SK-N-SH (cell line): ENCODE data around the gene HM13. TPM values are rescaled to one million over a fixed set of nuclear protein-coding genes. Genes with fewer than 3 reads are reported as not detected.
A peak's percentile ranks its signal among the peaks of the same experiment; 100 is the strongest.

Source experiments
- CTCF ChIA-PET: fragments of 300-600, 350-600 bp; formaldehyde crosslinking; extraction: SDS; loops from one replicate; lab custom pipeline; 2021; lab: Yijun Ruan, JAX
- POLR2A ChIA-PET: fragments of 350-600 bp; sonication (Branson Sonifier 250); formaldehyde crosslinking; extraction: SDS; loops from one replicate; lab custom pipeline; 2020; ENCODE audit warnings: antibody characterized with exemption, inconsistent platforms; lab: Yijun Ruan, JAX
- DNase-seq: peaks from one replicate; pipeline ENCODE4 v3.0.0; 2012
- H2AFZ ChIP-seq: fragments of 200-600 bp; sonication (generic); 2 replicates; pipeline ENCODE4 v1.8.1; 2016; ENCODE audit warnings: antibody characterized with exemption, mild to moderate bottlenecking, low read depth
- H3F3A ChIP-seq: fragments of 200-600 bp; sonication (generic); replicated peaks from 2 replicates; pipeline ENCODE3; 2016; ENCODE audit warnings: antibody characterized with exemption, mild to moderate bottlenecking; ENCODE audit not compliant: insufficient read depth
- H3K27ac ChIP-seq, 2 experiments: fragments of 200-500 bp in 1 of 2; fragments of 200-600 bp in 1 of 2; sonication (Bioruptor generic) in 1 of 2; sonication (generic), shearing (Covaris generic) in 1 of 2; 2 replicates each; pipeline versions ENCODE4 v1.5.1 to v1.6.1; 2014 to 2016; ENCODE audit warnings: low read depth in 2 of 2, inconsistent platforms in 1 of 2, low read length in 1 of 2, mild to moderate bottlenecking in 1 of 2, mixed read lengths in 1 of 2
- H3K27me3 ChIP-seq: fragments of 200-600 bp; sonication (generic), shearing (Covaris generic); 2 replicates; pipeline ENCODE4 v1.6.1; 2016; ENCODE audit warnings: mixed run types; ENCODE audit not compliant: insufficient read depth
- H3K36me3 ChIP-seq, 2 experiments: fragments of 200-500 bp in 1 of 2; fragments of 200-600 bp in 1 of 2; sonication (Bioruptor generic) in 1 of 2; sonication (generic) in 1 of 2; replicated peaks in 1 of 2; 2 replicates each; pipeline versions ENCODE3 to v1.5.1; 2014 to 2016; ENCODE audit warnings: low read length in 1 of 2, mild to moderate bottlenecking in 1 of 2; ENCODE audit not compliant: insufficient read depth in 2 of 2, control insufficient read depth in 1 of 2
- H3K4me1 ChIP-seq, 2 experiments: fragments of 200-500 bp in 1 of 2; fragments of 200-600 bp in 1 of 2; sonication (Bioruptor generic) in 1 of 2; sonication (generic), shearing (Covaris generic) in 1 of 2; 2 replicates each; pipeline versions ENCODE4 v1.5.1 to v1.6.1; 2014 to 2016; ENCODE audit warnings: low read depth in 1 of 2, low read length in 1 of 2, mixed run types in 1 of 2; ENCODE audit not compliant: insufficient read depth in 2 of 2, control insufficient read depth in 1 of 2
- H3K4me2 ChIP-seq: fragments of 200-600 bp; sonication (generic), shearing (Covaris generic); 2 replicates; pipeline ENCODE4 v1.6.1; 2017; ENCODE audit warnings: mixed run types
- H3K4me3 ChIP-seq, 2 experiments: fragments of 200-500 bp in 1 of 2; fragments of 200-600 bp in 1 of 2; sonication (Bioruptor generic) in 1 of 2; sonication (generic), shearing (Covaris generic) in 1 of 2; 2 replicates each; pipeline versions ENCODE4 v1.5.1 to v1.8.1; 2014 to 2016; ENCODE audit warnings: low read depth in 2 of 2, inconsistent platforms in 1 of 2, low read length in 1 of 2, mild to moderate bottlenecking in 1 of 2, mixed read lengths in 1 of 2, moderate library complexity in 1 of 2
- H3K79me2 ChIP-seq: fragments of 200-600 bp; sonication (generic); 2 replicates; pipeline ENCODE4 v1.8.1; 2017; ENCODE audit warnings: mild to moderate bottlenecking; ENCODE audit not compliant: insufficient read depth
- H3K9ac ChIP-seq: fragments of 200-600 bp; sonication (generic); 2 replicates; pipeline ENCODE4 v1.6.1; 2017; ENCODE audit warnings: mixed run types
- H3K9me2 ChIP-seq: fragments of 200-600 bp; sonication (generic); 2 replicates; pipeline ENCODE4 v1.6.1; 2017; ENCODE audit warnings: mixed run types
- H3K9me3 ChIP-seq: fragments of 200-600 bp; sonication (generic); 2 replicates; pipeline ENCODE4 v1.6.1; 2017; ENCODE audit warnings: mixed run types, mild to moderate bottlenecking, moderate library complexity
- H4K20me1 ChIP-seq: fragments of 200-600 bp; sonication (generic); 2 replicates; pipeline ENCODE4 v1.6.1; 2017; ENCODE audit warnings: mild to moderate bottlenecking, mixed run types; ENCODE audit not compliant: insufficient read depth
- ELF1 ChIP-seq: IDR thresholded peaks from 2 replicates; pipeline ENCODE4 v1.4.0; 2012
- EP300 ChIP-seq, 2 experiments: IDR thresholded peaks; 2 replicates each; pipeline versions ENCODE4 v1.4.0 to v1.6.1; 2012; ENCODE audit warnings: borderline replicate concordance in 1 of 2, low read depth in 1 of 2, low read length in 1 of 2
- EZH2phosphoT487 ChIP-seq: fragments of 200-600 bp; sonication (generic); IDR thresholded peaks from 2 replicates; pipeline ENCODE4 v1.6.1; 2017; ENCODE audit warnings: low read depth, mixed run types, mild to moderate bottlenecking, antibody characterized with exemption, moderate library complexity, borderline replicate concordance
- FOSL2 ChIP-seq: IDR thresholded peaks from 2 replicates; pipeline ENCODE4 v1.4.0; 2012; ENCODE audit warnings: low read depth, mild to moderate bottlenecking, moderate library complexity, borderline replicate concordance
- FOXJ3 ChIP-seq: sonication (generic); formaldehyde crosslinking; IDR thresholded peaks from 2 replicates; pipeline ENCODE4 v1.5.1; 2020; ENCODE audit warnings: mild to moderate bottlenecking, missing genetic modification reagents
- FOXM1 ChIP-seq: IDR thresholded peaks from 2 replicates; pipeline ENCODE4 v1.4.0; 2012; ENCODE audit warnings: low read depth, mild to moderate bottlenecking
- GATA2 ChIP-seq: sonication (generic); formaldehyde crosslinking; IDR thresholded peaks from 2 replicates; pipeline ENCODE4 v1.5.0; 2020; ENCODE audit warnings: mild to moderate bottlenecking, missing genetic modification reagents
- JUND ChIP-seq: IDR thresholded peaks from 2 replicates; pipeline ENCODE4 v1.4.0; 2012
- RCOR1 ChIP-seq: fragments of 150-350 bp; IDR thresholded peaks from 2 replicates; pipeline ENCODE4 v1.6.1; 2017; ENCODE audit warnings: antibody characterized with exemption, low read length
- RFX5 ChIP-seq: IDR thresholded peaks from 2 replicates; pipeline ENCODE4 v1.6.1; 2012; ENCODE audit warnings: mild to moderate bottlenecking, improper control_type of control experiment, low read length
- WGBS: methylation state at CpG from one replicate; pipeline ENCODE4 v1.1.6; 2017; ENCODE audit warnings: low lambda C conversion rate; 5-methylcytosine and 5-hydroxymethylcytosine counted together
- polyA plus RNA-seq, 3 experiments: library from polyadenylated mRNA; depleted of rRNA; stranded (reverse); fragments of >200 nt; gene quantifications; 2 replicates each; pipeline ENCODE4 v1.2.3, GENCODE V29; 2012
- TF ChIP-seq, protein P1 (sequence below): IDR thresholded peaks from 2 replicates; pipeline ENCODE4 v1.4.0; 2012; ENCODE audit warnings: low read depth, borderline replicate concordance
- TF ChIP-seq, protein P2 (sequence below): fragments of 150-350 bp; IDR thresholded peaks from 2 replicates; pipeline ENCODE4 v1.6.1; 2016; ENCODE audit warnings: mild to moderate bottlenecking, low read depth, low read length
- TF ChIP-seq, protein P3 (sequence below): IDR thresholded peaks from 2 replicates; pipeline ENCODE4 v1.6.1; 2012; ENCODE audit warnings: mild to moderate bottlenecking, low read depth, low read length, moderate library complexity
- TF ChIP-seq, protein P4 (sequence below): fragments of 200-600 bp; sonication (generic); IDR thresholded peaks from 2 replicates; pipeline ENCODE4 v1.6.1; 2017; ENCODE audit warnings: antibody characterized with exemption, mild to moderate bottlenecking, moderate library complexity
- TF ChIP-seq, protein P5 (sequence below): IDR thresholded peaks from 2 replicates; pipeline ENCODE4; 2012
- TF ChIP-seq, protein P6 (sequence below): fragments of 150-350 bp; IDR thresholded peaks from 2 replicates; pipeline ENCODE4 v1.6.1; 2017; ENCODE audit warnings: antibody characterized with exemption, low read length, low read depth, borderline replicate concordance

The HM13 gene
- polyA plus RNA-seq, 1 of the 3 experiments (the other 2 are of a cell fraction), result 160 TPM

DNA sequence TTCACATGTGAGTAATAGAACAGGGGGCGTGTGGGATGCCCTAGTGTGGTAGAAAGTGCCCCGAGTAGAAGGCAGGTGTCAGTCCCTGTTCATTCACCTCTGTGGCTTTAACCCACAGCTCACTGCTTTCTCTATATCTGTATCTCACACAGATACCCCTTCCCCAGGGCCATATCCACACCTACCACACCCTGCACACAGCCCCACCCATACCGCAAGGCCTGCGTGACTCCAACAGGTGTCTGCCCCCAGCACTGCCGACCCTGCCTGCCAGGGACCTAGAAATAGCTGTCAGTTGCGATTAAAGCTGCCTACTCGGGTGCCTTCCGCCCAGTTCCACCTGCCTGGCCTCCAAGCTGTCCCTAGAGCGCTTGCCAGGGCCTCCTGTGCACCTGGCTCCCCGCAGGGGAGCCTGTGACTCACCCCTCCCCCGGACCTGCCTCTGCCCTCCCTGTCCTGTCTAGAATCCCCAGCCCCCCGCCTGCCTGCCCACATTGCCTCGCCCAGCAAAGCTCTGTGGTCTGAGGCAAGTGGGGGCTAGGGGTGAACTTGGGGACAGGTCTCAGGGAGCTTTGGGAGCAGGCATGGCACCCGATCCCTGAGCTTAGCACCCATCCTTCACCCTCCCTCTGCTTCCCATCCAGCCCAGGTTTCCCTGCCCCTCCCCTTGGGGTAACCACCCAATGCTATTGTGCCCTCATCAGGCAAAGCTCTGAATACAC lies 52.6 kb downstream of the HM13 start:
- H3K27me3 ChIP-seq, result no peaks in the 10 kb centered on the region
- no peak overlapping the region for H3K4me2 ChIP-seq
- H3K9ac ChIP-seq, result no peak overlapping the region
- H3F3A ChIP-seq, result peaks cover 55% of the 10 kb centered on the region
- no peak for DNase-seq
- no peak overlapping the region for H3K4me3 ChIP-seq
- ChIA-PET CTCF (interaction anchor here (1.1 to 31.0 kb wide), 4 partner anchors 9 to 157 kb away, joined by 3 to 1802 read pairs (median 85); partner anchors contain the start of genes BCL2L1 and ID1), POLR2A (interaction anchor here (0.6 to 8.9 kb wide), 3 partner anchors 10 to 74 kb away, joined by 3 to 181 read pairs (median 7); no protein-coding TSS in a partner anchor)
- peaks cover 38 to 55% of the 10 kb centered on the region in 2 experiments for H3K4me1 ChIP-seq
- H3K79me2 ChIP-seq, result peaks cover 4% of the 10 kb centered on the region; the same call in 1 of the 2 replicates
- WGBS, result 64% methylated on average over 10 of the region's 14 CpGs
- no peaks in the 10 kb centered on the region for H3K9me3 ChIP-seq
- no peak overlapping the region for H2AFZ ChIP-seq
- H3K36me3 ChIP-seq, result peaks cover 29 to 36% of the 10 kb centered on the region in 2 experiments
- TF ChIP-seq, protein P1, sequence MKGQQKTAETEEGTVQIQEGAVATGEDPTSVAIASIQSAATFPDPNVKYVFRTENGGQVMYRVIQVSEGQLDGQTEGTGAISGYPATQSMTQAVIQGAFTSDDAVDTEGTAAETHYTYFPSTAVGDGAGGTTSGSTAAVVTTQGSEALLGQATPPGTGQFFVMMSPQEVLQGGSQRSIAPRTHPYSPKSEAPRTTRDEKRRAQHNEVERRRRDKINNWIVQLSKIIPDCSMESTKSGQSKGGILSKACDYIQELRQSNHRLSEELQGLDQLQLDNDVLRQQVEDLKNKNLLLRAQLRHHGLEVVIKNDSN, result no peak
- no peak for TF ChIP-seq EP300 (IDR thresholded peaks at IDR 0.05; ENCODE audit: borderline replicate concordance in 1 of 2, low read depth in 1 of 2, low read length in 1 of 2)
- TF ChIP-seq EZH2phosphoT487, result no peak
- TF ChIP-seq FOXM1, result no peak
- TF ChIP-seq GATA2 (CRISPR knock-in tag), result no peak
- TF ChIP-seq, protein P2, sequence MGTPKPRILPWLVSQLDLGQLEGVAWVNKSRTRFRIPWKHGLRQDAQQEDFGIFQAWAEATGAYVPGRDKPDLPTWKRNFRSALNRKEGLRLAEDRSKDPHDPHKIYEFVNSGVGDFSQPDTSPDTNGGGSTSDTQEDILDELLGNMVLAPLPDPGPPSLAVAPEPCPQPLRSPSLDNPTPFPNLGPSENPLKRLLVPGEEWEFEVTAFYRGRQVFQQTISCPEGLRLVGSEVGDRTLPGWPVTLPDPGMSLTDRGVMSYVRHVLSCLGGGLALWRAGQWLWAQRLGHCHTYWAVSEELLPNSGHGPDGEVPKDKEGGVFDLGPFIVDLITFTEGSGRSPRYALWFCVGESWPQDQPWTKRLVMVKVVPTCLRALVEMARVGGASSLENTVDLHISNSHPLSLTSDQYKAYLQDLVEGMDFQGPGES, result no peak
- TF ChIP-seq JUND, result no peak
- TF ChIP-seq, protein P3, sequence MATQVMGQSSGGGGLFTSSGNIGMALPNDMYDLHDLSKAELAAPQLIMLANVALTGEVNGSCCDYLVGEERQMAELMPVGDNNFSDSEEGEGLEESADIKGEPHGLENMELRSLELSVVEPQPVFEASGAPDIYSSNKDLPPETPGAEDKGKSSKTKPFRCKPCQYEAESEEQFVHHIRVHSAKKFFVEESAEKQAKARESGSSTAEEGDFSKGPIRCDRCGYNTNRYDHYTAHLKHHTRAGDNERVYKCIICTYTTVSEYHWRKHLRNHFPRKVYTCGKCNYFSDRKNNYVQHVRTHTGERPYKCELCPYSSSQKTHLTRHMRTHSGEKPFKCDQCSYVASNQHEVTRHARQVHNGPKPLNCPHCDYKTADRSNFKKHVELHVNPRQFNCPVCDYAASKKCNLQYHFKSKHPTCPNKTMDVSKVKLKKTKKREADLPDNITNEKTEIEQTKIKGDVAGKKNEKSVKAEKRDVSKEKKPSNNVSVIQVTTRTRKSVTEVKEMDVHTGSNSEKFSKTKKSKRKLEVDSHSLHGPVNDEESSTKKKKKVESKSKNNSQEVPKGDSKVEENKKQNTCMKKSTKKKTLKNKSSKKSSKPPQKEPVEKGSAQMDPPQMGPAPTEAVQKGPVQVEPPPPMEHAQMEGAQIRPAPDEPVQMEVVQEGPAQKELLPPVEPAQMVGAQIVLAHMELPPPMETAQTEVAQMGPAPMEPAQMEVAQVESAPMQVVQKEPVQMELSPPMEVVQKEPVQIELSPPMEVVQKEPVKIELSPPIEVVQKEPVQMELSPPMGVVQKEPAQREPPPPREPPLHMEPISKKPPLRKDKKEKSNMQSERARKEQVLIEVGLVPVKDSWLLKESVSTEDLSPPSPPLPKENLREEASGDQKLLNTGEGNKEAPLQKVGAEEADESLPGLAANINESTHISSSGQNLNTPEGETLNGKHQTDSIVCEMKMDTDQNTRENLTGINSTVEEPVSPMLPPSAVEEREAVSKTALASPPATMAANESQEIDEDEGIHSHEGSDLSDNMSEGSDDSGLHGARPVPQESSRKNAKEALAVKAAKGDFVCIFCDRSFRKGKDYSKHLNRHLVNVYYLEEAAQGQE, result no peak
- no peaks in the 10 kb centered on the region for H4K20me1 ChIP-seq
- H3K27ac ChIP-seq, result peak overlapping the region; percentile 15 to 99; a peak in 3 of 4 replicates
- H3K9me2 ChIP-seq, result no peaks in the 10 kb centered on the region

DNA sequence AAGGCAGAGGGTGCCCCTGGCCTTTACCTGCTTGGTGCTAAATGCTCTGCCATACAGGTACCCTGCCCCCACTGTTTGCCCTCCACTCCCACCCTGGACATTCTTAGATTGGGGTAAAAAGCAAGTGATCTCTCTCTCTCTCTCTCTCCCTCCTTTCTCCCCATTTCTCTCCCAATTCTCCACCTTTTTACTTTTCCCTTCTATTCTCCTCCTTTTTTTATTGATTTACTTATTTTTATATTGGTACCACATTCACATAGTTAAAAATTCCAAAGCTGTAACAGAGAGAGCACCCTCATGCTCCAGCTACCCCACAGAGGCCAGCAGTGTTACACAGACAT lies 53.1 kb downstream of the HM13 start:
- Histone ChIP-seq H3K9me2 (no peaks in the 10 kb centered on the region), H3K9me3 (no peaks in the 10 kb centered on the region), H3K27me3 (no peaks in the 10 kb centered on the region), H3K79me2 (peaks cover 9% of the 10 kb centered on the region; the same call in 1 of the 2 replicates), H3K9ac (no peak overlapping the region), H3K36me3 (peaks cover 23 to 31% of the 10 kb centered on the region in 2 experiments), H3K4me2 (peak overlapping the region; percentile 15; the same call in 1 of the 2 replicates), H4K20me1 (no peaks in the 10 kb centered on the region), H3K27ac (peak overlapping the region; percentile 93 to 99), H3F3A (peaks cover 57% of the 10 kb centered on the region), H2AFZ (no peak overlapping the region), H3K4me1 (peaks cover 39 to 59% of the 10 kb centered on the region in 2 experiments), H3K4me3 (no peak overlapping the region)
- no peak for DNase-seq
- POLR2A ChIA-PET, result interaction anchor here (0.6 to 8.9 kb wide), 5 partner anchors 11 to 172 kb away, joined by 3 to 181 read pairs (median 8); partner anchors contain the start of genes ID1 and TPX2
- CTCF ChIA-PET, result interaction anchor here (1.1 to 31.0 kb wide), 6 partner anchors 10 to 156 kb away, joined by 3 to 1802 read pairs (median 22); partner anchors contain the start of genes BCL2L1 and ID1
- TF ChIP-seq RCOR1, result no peak
- TF ChIP-seq ELF1, result no peak
- TF ChIP-seq FOXJ3 (CRISPR knock-in tag), result no peak
- TF ChIP-seq FOSL2, result no peak
- TF ChIP-seq, protein P4, sequence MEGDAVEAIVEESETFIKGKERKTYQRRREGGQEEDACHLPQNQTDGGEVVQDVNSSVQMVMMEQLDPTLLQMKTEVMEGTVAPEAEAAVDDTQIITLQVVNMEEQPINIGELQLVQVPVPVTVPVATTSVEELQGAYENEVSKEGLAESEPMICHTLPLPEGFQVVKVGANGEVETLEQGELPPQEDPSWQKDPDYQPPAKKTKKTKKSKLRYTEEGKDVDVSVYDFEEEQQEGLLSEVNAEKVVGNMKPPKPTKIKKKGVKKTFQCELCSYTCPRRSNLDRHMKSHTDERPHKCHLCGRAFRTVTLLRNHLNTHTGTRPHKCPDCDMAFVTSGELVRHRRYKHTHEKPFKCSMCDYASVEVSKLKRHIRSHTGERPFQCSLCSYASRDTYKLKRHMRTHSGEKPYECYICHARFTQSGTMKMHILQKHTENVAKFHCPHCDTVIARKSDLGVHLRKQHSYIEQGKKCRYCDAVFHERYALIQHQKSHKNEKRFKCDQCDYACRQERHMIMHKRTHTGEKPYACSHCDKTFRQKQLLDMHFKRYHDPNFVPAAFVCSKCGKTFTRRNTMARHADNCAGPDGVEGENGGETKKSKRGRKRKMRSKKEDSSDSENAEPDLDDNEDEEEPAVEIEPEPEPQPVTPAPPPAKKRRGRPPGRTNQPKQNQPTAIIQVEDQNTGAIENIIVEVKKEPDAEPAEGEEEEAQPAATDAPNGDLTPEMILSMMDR, result no peak
- no peak for TF ChIP-seq RFX5
- TF ChIP-seq, protein P5, sequence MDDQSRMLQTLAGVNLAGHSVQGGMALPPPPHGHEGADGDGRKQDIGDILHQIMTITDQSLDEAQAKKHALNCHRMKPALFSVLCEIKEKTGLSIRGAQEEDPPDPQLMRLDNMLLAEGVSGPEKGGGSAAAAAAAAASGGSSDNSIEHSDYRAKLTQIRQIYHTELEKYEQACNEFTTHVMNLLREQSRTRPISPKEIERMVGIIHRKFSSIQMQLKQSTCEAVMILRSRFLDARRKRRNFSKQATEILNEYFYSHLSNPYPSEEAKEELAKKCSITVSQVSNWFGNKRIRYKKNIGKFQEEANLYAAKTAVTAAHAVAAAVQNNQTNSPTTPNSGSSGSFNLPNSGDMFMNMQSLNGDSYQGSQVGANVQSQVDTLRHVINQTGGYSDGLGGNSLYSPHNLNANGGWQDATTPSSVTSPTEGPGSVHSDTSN, result no peak
- TF ChIP-seq, protein P6, sequence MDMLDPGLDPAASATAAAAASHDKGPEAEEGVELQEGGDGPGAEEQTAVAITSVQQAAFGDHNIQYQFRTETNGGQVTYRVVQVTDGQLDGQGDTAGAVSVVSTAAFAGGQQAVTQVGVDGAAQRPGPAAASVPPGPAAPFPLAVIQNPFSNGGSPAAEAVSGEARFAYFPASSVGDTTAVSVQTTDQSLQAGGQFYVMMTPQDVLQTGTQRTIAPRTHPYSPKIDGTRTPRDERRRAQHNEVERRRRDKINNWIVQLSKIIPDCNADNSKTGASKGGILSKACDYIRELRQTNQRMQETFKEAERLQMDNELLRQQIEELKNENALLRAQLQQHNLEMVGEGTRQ, result no peak
